ENCODE data around the gene NUDT8.

- no peak for TF ChIP-seq EZH2 (IDR thresholded peaks at IDR 0.05)
- no peak for TF ChIP-seq POLR2AphosphoS5 (IDR thresholded peaks at IDR 0.05; ENCODE audit: borderline replicate concordance, low read depth, low read length)
Observed at GRCh38 chr11:67642173-67643120, 12.7 kb upstream of the NUDT8 start.
